Thyroid gland (tissue), 4 donors: Measurements from ENCODE around the gene CHST9.

ENCODE experiments used
- CTCF ChIP-seq, 6 experiments: fragments of 200-600 bp in 3 of 6; fragments of 450-650 bp in 3 of 6; sonication (generic) in 3 of 6; IDR thresholded peaks; one replicate each; pipeline ENCODE4 v1.5.1; 2016 to 2019; ENCODE audit warnings: antibody characterized with exemption in 6 of 6, mild to moderate bottlenecking in 2 of 6, inconsistent platforms in 1 of 6, moderate library complexity in 1 of 6
- POLR2A ChIP-seq, 2 donors: fragments of 450-650 bp; IDR thresholded peaks; one replicate each; pipeline ENCODE4 v1.6.1; 2017; ENCODE audit warnings: antibody characterized with exemption in 2 of 2, mild to moderate bottlenecking in 2 of 2, moderate library complexity in 1 of 2

GRCh38 chr18:27130065-27130630 is 55.0 kb downstream of the CHST9 start:
- TF ChIP-seq CTCF (IDR thresholded peaks at IDR 0.05) (no peak), POLR2A (IDR thresholded peaks at IDR 0.05) (no peak)
